GM23338 (cell line): ENCODE results near the gene EEPD1. TPM values are rescaled to one million over a fixed set of nuclear protein-coding genes. Genes with fewer than 3 reads are reported as not detected.

Experiments used
- ATAC-seq: fragments of 200-7000 bp; cut with Tn5 transposase; 3 replicates; pipeline ENCODE4 v1.9.1; 2020
- DNase-seq: peaks from one replicate; pipeline ENCODE4 v3.0.0-alpha.2; 2015; ENCODE audit warnings: low spot score
- H2AFZ ChIP-seq: fragments of 200-600 bp; sonication (generic); 2 replicates; pipeline ENCODE4 v1.8.0; 2016; ENCODE audit warnings: antibody characterized with exemption, mild to moderate bottlenecking, moderate library complexity
- H3F3A ChIP-seq: fragments of 200-600 bp; sonication (generic); replicated peaks from 2 replicates; pipeline ENCODE4 v1.8.0; 2017; ENCODE audit warnings: antibody characterized with exemption, mixed run types, low read depth
- H3K27ac ChIP-seq: fragments of 200-600 bp; sonication (generic); 2 replicates; pipeline ENCODE4 v1.6.1; 2016; ENCODE audit warnings: low read depth
- H3K27me3 ChIP-seq: fragments of 200-600 bp; sonication (generic); 2 replicates; pipeline ENCODE4 v1.8.0; 2016; ENCODE audit warnings: mild to moderate bottlenecking, mixed run types, moderate library complexity; ENCODE audit not compliant: insufficient read depth
- H3K36me3 ChIP-seq: fragments of 200-600 bp; sonication (generic); 2 replicates; pipeline ENCODE4 v1.8.0; 2016; ENCODE audit warnings: mild to moderate bottlenecking; ENCODE audit not compliant: insufficient read depth
- H3K4me1 ChIP-seq: fragments of 200-600 bp; sonication (generic); 2 replicates; pipeline ENCODE4 v1.8.0; 2016; ENCODE audit warnings: mild to moderate bottlenecking, moderate library complexity; ENCODE audit not compliant: insufficient read depth
- H3K4me2 ChIP-seq: fragments of 200-600 bp; sonication (generic); 2 replicates; pipeline ENCODE4 v1.7.1; 2017; ENCODE audit warnings: mixed run types
- H3K4me3 ChIP-seq: fragments of 200-600 bp; sonication (generic); 2 replicates; pipeline ENCODE4 v1.6.1; 2016; ENCODE audit warnings: mixed run types
- H3K79me2 ChIP-seq: fragments of 200-600 bp; sonication (generic); replicated peaks from 2 replicates; pipeline ENCODE4 v1.8.0; 2017; ENCODE audit warnings: mild to moderate bottlenecking; ENCODE audit not compliant: insufficient read depth
- H3K9me2 ChIP-seq: fragments of 200-600 bp; sonication (generic); 2 replicates; pipeline ENCODE4 v1.8.0; 2017; ENCODE audit not compliant: insufficient read depth
- H4K20me1 ChIP-seq: fragments of 200-600 bp; sonication (generic); replicated peaks from 2 replicates; pipeline ENCODE4 v1.8.0; 2017; ENCODE audit warnings: mild to moderate bottlenecking; ENCODE audit not compliant: insufficient read depth
- H3K27ac Mint-ChIP-seq: 2 replicates; pipeline ENCODE4 v1.8.0; 2020; ENCODE audit warnings: inconsistent platforms, mild to moderate bottlenecking, moderate library complexity, mixed read lengths
- H3K27me3 Mint-ChIP-seq: 3 replicates; pipeline ENCODE4 v1.8.0; 2022; ENCODE audit warnings: low read depth, mild to moderate bottlenecking, moderate library complexity, mixed read lengths, inconsistent platforms; ENCODE audit not compliant: insufficient read depth, poor library complexity
- H3K36me3 Mint-ChIP-seq: 3 replicates; pipeline ENCODE4 v1.8.0; 2021; ENCODE audit warnings: low read depth, mild to moderate bottlenecking, inconsistent platforms, moderate library complexity, mixed read lengths
- H3K4me1 Mint-ChIP-seq: 3 replicates; pipeline ENCODE4 v1.8.0; 2020; ENCODE audit warnings: mild to moderate bottlenecking, inconsistent platforms, mixed read lengths
- H3K4me3 Mint-ChIP-seq: 3 replicates; pipeline ENCODE4 v1.8.0; 2021; ENCODE audit warnings: moderate library complexity, mild to moderate bottlenecking, inconsistent platforms, mixed read lengths
- H3K9me3 Mint-ChIP-seq: 3 replicates; pipeline ENCODE4 v1.8.0; 2020; ENCODE audit warnings: moderate library complexity, mild to moderate bottlenecking, inconsistent platforms, mixed read lengths
- CREB1 ChIP-seq: fragments of 250-450 bp; sonication (Bioruptor Pico); IDR thresholded peaks from 2 replicates; pipeline ENCODE4 v1.5.0; 2020; ENCODE audit warnings: low read depth, mild to moderate bottlenecking, moderate library complexity
- EZH2phosphoT487 ChIP-seq: fragments of 200-600 bp; sonication (generic); IDR thresholded peaks from one replicate; pipeline ENCODE4 v1.8.1; 2018; ENCODE audit warnings: antibody characterized with exemption; ENCODE audit not compliant: unreplicated experiment
- JUNB ChIP-seq: IDR thresholded peaks from one replicate; pipeline ENCODE4 v1.6.1; 2016; ENCODE audit warnings: antibody characterized with exemption; ENCODE audit not compliant: unreplicated experiment
- NANOG ChIP-seq: IDR thresholded peaks from 2 replicates; pipeline ENCODE4 v1.6.1; 2016; ENCODE audit warnings: antibody characterized with exemption, borderline replicate concordance
- POLR2AphosphoS5 ChIP-seq: IDR thresholded peaks from 2 replicates; pipeline ENCODE4 v1.6.1; 2016; ENCODE audit warnings: antibody characterized with exemption, low read depth
- STAT1 ChIP-seq: IDR thresholded peaks from one replicate; pipeline ENCODE4 v1.6.1; 2016; ENCODE audit warnings: antibody characterized with exemption; ENCODE audit not compliant: unreplicated experiment
- ZNF114 ChIP-seq: fragments of 250-450 bp; sonication (Bioruptor Pico); IDR thresholded peaks from 2 replicates; pipeline ENCODE4 v1.5.0; 2020; ENCODE audit warnings: mild to moderate bottlenecking, moderate library complexity
- ZNF331 ChIP-seq: fragments of 250-450 bp; sonication (Bioruptor Pico); IDR thresholded peaks from 2 replicates; pipeline ENCODE4 v1.5.0; 2020; ENCODE audit warnings: low read depth, mild to moderate bottlenecking, moderate library complexity
- polyA plus RNA-seq: library from polyadenylated mRNA; unstranded; fragments of >200 nt; fragmentation: Nextera tagmentation; extraction: Ambion mirVana; gene quantifications from 2 replicates; pipeline ENCODE4 v1.2.1, GENCODE V29; 2016
- total RNA-seq: library from RNA; depleted of rRNA; stranded (reverse); fragments of >200 nt; shearing (Covaris generic); gene quantifications from 2 replicates; pipeline ENCODE4 v1.2.3, GENCODE V29; 2014
- TF ChIP-seq, protein P1 (sequence below), 2 experiments: fragments of 200-600 bp in 1 of 2; sonication (generic) in 1 of 2; conservative IDR thresholded peaks; 2 replicates each; pipeline versions ENCODE4 v1.5.1 to v1.6.1; 2016 to 2017; ENCODE audit warnings: antibody characterized with exemption in 2 of 2, low read depth in 2 of 2, mild to moderate bottlenecking in 2 of 2, moderate library complexity in 1 of 2
- TF ChIP-seq, protein P2 (sequence below): fragments of 250-450 bp; sonication (Bioruptor Pico); IDR thresholded peaks from 2 replicates; pipeline ENCODE4 v1.5.0; 2020; ENCODE audit warnings: mild to moderate bottlenecking, moderate library complexity
- TF ChIP-seq, protein P3 (sequence below): IDR thresholded peaks from 2 replicates; pipeline ENCODE4 v1.6.1; 2016; ENCODE audit warnings: antibody characterized with exemption

EEPD1 gene
- total and polyA plus RNA-seq, 2 experiments from 2014 or later, result 4.1 to 17.1 TPM

- TF ChIP-seq ZNF114 (CRISPR knock-in tag) (no peak), STAT1 (no peak), NANOG (no peak), EZH2phosphoT487 (no peak), CREB1 (CRISPR knock-in tag) (no peak)
- TF ChIP-seq, protein P1, sequence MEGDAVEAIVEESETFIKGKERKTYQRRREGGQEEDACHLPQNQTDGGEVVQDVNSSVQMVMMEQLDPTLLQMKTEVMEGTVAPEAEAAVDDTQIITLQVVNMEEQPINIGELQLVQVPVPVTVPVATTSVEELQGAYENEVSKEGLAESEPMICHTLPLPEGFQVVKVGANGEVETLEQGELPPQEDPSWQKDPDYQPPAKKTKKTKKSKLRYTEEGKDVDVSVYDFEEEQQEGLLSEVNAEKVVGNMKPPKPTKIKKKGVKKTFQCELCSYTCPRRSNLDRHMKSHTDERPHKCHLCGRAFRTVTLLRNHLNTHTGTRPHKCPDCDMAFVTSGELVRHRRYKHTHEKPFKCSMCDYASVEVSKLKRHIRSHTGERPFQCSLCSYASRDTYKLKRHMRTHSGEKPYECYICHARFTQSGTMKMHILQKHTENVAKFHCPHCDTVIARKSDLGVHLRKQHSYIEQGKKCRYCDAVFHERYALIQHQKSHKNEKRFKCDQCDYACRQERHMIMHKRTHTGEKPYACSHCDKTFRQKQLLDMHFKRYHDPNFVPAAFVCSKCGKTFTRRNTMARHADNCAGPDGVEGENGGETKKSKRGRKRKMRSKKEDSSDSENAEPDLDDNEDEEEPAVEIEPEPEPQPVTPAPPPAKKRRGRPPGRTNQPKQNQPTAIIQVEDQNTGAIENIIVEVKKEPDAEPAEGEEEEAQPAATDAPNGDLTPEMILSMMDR (conservative IDR thresholded peaks at IDR 0.05; ENCODE audit: low read depth in 2 of 2), result no peak
Observed at GRCh38 chr7:36216063-36216684, 63.1 kb downstream of the EEPD1 start (continued).

DNA sequence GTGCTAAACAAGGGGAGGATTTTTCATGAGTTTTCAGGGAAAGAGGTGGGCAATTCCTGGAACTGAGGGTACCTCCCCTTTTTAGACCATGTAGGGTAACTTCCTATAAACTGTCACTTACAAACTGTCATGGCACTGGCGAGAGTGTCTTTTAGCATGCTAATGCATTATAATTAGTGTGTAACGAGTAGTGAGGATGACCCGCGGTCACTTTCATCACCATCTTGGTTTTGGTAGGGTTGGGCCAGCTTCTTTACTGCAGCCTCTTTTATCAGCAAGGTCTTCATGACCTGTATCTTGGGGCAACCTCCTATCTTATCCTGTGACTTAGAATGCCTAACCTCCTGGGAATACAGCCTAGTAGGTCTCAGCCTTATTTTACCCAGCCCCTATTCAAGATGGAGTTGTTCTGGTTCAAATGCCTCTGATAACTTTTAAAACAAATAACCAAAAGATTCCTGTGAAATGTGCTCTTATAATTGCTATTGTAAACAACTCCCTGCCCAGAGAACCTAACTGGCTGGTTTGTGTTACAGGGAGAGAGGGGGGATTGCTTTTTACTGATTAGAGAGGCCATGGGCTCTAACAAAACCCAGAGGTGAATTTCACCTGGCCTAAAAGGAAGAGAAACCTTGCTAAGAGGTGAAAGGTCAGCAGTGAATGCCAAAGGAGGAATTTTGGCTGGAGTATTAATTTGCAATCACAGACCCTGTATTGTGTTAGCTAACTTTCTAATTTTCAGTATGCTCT, 64.3 kb downstream of the EEPD1 start:
- Histone ChIP-seq H3K4me2 (no peak overlapping the region; the same call in 1 of the 2 replicates), H3K27me3 (no peaks in the 10 kb centered on the region), H3K4me1 (peaks cover 28% of the 10 kb centered on the region), H3K79me2 (no peaks in the 10 kb centered on the region), H3K9me2 (no peaks in the 10 kb centered on the region), H4K20me1 (no peaks in the 10 kb centered on the region; the same call in 1 of the 2 replicates), H2AFZ (no peak overlapping the region), H3K27ac (no peak overlapping the region), H3K4me3 (no peak overlapping the region), H3K36me3 (no peaks in the 10 kb centered on the region), H3F3A (no peaks in the 10 kb centered on the region)
- H3K4me1 Mint-ChIP-seq, result peaks cover 38% of the 10 kb centered on the region
- H3K36me3 Mint-ChIP-seq, result peaks cover 6% of the 10 kb centered on the region; the same call in 2 of the 3 replicates
- H3K27me3 Mint-ChIP-seq, result peaks cover 7% of the 10 kb centered on the region
- no peak overlapping the region for H3K4me3 Mint-ChIP-seq
- H3K9me3 Mint-ChIP-seq, result no peaks in the 10 kb centered on the region; the same call in 2 of the 3 replicates
- ATAC-seq, result no peak
- no peak for DNase-seq
- H3K27ac Mint-ChIP-seq, result peak overlapping the region; percentile 23; the same call in 1 of the 2 replicates
- no peak for TF ChIP-seq EZH2phosphoT487
- no peak for TF ChIP-seq CREB1 (CRISPR knock-in tag)
- TF ChIP-seq, protein P2, sequence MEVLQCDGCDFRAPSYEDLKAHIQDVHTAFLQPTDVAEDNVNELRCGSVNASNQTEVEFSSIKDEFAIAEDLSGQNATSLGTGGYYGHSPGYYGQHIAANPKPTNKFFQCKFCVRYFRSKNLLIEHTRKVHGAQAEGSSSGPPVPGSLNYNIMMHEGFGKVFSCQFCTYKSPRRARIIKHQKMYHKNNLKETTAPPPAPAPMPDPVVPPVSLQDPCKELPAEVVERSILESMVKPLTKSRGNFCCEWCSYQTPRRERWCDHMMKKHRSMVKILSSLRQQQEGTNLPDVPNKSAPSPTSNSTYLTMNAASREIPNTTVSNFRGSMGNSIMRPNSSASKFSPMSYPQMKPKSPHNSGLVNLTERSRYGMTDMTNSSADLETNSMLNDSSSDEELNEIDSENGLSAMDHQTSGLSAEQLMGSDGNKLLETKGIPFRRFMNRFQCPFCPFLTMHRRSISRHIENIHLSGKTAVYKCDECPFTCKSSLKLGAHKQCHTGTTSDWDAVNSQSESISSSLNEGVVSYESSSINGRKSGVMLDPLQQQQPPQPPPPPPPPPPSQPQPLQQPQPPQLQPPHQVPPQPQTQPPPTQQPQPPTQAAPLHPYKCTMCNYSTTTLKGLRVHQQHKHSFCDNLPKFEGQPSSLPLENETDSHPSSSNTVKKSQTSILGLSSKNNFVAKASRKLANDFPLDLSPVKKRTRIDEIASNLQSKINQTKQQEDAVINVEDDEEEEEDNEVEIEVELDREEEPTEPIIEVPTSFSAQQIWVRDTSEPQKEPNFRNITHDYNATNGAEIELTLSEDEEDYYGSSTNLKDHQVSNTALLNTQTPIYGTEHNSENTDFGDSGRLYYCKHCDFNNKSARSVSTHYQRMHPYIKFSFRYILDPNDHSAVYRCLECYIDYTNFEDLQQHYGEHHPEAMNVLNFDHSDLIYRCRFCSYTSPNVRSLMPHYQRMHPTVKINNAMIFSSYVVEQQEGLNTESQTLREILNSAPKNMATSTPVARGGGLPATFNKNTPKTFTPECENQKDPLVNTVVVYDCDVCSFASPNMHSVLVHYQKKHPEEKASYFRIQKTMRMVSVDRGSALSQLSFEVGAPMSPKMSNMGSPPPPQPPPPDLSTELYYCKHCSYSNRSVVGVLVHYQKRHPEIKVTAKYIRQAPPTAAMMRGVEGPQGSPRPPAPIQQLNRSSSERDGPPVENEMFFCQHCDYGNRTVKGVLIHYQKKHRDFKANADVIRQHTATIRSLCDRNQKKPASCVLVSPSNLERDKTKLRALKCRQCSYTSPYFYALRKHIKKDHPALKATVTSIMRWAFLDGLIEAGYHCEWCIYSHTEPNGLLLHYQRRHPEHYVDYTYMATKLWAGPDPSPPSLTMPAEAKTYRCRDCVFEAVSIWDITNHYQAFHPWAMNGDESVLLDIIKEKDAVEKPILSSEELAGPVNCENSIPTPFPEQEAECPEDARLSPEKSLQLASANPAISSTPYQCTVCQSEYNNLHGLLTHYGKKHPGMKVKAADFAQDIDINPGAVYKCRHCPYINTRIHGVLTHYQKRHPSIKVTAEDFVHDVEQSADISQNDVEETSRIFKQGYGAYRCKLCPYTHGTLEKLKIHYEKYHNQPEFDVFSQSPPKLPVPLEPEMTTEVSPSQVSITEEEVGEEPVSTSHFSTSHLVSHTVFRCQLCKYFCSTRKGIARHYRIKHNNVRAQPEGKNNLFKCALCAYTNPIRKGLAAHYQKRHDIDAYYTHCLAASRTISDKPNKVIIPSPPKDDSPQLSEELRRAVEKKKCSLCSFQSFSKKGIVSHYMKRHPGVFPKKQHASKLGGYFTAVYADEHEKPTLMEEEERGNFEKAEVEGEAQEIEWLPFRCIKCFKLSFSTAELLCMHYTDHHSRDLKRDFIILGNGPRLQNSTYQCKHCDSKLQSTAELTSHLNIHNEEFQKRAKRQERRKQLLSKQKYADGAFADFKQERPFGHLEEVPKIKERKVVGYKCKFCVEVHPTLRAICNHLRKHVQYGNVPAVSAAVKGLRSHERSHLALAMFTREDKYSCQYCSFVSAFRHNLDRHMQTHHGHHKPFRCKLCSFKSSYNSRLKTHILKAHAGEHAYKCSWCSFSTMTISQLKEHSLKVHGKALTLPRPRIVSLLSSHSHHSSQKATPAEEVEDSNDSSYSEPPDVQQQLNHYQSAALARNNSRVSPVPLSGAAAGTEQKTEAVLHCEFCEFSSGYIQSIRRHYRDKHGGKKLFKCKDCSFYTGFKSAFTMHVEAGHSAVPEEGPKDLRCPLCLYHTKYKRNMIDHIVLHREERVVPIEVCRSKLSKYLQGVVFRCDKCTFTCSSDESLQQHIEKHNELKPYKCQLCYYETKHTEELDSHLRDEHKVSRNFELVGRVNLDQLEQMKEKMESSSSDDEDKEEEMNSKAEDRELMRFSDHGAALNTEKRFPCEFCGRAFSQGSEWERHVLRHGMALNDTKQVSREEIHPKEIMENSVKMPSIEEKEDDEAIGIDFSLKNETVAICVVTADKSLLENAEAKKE, result no peak
- no peak for TF ChIP-seq ZNF331
- TF ChIP-seq STAT1, result no peak
- no peak for TF ChIP-seq POLR2AphosphoS5
- TF ChIP-seq NANOG, result no peak
- no peak for TF ChIP-seq ZNF114 (CRISPR knock-in tag)
- TF ChIP-seq, protein P3, sequence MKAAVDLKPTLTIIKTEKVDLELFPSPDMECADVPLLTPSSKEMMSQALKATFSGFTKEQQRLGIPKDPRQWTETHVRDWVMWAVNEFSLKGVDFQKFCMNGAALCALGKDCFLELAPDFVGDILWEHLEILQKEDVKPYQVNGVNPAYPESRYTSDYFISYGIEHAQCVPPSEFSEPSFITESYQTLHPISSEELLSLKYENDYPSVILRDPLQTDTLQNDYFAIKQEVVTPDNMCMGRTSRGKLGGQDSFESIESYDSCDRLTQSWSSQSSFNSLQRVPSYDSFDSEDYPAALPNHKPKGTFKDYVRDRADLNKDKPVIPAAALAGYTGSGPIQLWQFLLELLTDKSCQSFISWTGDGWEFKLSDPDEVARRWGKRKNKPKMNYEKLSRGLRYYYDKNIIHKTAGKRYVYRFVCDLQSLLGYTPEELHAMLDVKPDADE, result no peak
- no peak for TF ChIP-seq JUNB
- TF ChIP-seq, protein P1 (conservative IDR thresholded peaks at IDR 0.05; ENCODE audit: low read depth in 2 of 2), result no peak
